GM21515 (cell line): Measurements from ENCODE around the gene PLXNB2.

ENCODE experiments used
- ATAC-seq: cut with Tn5 transposase; IDR thresholded peaks from one replicate; pipeline ENCODE4 v1.9.1; 2021; ENCODE audit not compliant: unreplicated experiment

PLXNB2 gene

GRCh38 chr22:50255099-50255498 lies 52.3 kb downstream of the PLXNB2 start:
- ATAC-seq, result no peak

DNA sequence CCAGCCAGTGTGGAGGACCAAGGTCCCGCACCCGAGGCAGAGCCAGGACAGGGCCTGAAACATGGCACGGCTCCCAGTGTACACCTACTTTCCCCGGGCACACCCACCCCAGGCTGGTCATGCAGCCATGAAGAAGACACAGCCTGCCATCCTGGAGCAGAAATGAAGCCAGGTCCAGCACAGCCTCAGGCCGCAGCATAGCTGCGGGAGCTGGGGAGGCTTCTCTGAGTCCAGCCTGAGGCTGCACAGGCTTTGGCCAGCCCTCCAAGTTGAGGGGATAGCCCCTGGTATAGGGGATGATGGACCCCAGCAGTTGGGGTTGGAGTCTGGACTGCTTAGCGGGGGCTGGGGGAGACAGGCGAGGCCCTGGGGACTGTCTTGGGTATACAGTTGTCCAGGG lies 53.5 kb downstream of the PLXNB2 start:
- no peak for ATAC-seq

- ATAC-seq, result no peak
Observed at GRCh38 chr22:50253046-50253915, 54.2 kb downstream of the PLXNB2 start.

DNA sequence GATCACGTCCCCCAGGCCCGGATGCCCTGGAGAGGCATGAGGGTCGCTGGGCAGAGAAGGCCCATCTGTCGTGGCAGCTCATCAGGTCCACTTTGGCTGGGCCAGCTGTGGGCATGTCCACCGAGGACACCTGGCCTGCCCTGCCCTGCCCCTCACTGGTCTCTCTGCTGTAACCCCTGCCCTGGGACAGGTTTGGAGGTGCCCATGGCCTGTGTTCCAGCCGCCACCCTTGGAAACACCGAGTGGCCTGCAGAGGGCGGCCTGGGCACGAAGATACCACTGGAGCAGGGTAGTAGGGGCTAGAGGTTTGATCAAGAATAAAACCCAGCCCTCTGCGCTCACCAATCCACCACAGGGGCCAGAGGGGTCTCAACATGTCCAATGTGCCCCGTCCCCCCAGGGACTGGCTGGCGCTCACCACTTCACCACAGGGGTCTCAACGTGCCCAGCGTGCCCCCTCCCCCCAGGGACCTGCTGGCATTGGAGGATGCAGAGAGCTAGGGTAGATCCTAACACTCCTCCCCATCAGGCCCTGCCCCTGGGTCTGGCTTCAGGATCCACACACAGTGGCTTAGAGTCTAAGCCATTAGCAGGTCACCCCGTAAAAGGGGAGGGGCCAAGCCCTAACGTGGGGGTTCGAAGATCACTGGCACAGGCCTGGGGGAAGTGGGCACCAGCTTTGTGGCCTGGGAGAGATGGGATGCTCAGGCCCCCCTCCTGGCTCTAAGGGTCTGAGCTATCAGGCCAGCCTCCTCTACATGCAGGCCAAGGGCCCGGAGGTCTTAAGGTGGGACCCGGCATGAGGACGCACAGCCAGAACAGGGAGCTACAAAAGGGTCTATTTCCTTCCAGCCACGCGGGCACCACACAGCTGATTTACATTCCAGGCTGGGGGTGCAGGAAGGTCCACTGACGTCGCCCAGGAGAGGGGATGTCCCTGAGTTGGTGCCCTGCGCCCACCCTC lies 55.1 kb downstream of the PLXNB2 start:
- no peak for ATAC-seq

DNA sequence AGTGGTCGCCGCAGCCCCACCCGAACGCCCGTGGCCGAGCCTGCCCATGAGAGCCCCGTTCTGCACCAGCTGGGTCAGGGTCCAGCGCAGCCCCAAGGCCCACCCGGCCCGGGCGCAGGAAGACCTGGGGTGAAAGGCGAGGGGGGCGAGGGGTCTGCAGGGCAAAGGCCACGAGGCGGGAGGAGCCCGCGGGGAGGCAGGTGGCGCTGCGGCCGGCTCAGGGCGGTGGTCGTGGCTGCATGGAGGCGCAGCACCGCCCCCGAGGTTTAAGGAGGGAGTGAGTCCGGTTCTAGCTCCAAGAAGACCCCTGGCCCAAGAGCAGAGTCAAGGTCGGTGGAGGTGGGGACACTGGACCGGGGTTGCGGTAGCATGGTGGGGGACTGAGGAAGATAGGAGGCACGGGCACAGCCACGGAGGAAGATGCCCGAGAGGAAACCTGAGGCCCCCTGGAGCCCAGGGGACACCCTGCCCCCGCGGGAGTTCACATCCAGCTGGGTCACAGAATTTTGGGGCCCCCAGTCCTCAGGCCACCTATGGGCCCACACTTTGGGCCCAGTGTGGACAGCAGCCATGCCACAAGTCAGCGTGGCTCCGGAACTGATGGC lies 55.9 kb downstream of the PLXNB2 start:
- no peak for ATAC-seq

DNA sequence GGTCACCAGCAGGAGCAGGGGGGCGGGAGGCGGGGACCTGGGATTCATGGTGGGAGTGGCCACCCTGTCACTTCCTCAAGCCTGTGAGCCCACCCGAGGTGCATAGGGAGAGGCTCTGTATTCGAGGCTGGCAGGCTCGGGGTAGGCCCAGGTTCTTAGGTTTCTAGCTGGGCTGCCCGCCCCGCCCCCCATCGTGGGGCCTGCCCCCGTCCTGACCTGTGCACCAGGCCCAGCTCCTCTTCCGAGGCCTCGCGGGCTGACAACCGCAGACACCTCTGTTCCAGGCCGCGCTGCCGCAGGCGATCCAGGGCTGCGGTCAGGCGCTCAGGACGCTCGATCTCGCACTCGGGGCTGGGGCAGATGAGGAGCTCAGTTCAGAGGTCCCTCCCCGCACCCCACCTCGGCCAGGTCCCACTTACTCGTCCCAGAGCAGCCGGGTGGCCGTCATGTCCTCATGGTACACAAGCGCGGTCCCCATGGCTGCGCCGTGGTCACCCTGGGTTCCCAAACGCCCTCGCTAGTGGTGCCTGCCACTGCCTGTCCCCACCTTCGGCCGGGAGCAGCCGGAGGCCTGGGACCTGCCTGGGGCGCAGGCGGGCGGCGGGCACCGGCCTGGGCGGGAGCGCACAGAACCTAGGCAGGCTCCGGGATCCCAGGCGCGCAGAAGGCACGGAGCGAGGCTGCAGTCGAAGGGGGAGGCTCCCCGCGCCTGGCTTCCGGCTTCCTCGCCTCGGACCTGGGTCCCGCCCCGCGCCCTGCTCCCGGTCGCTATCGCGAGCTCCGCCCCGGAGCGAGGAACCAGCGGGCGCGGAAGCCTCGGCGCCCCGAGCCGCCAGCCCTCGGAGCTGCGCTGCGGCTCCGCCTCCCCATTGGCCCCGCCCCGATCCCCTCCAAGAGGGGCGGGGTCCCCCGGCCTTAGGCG lies 56.6 kb downstream of the PLXNB2 start, which contains the start of gene HDAC10:
TSS of gene HDAC10 (minus strand) at position 711 of the 922 bp plus-strand sequence. CDS start at position 478, 233 bp downstream.
- no peak for ATAC-seq

- ATAC-seq, result no peak
Observed at GRCh38 chr22:50250249-50250554, 57.2 kb downstream of the PLXNB2 start.

- no peak for ATAC-seq
Observed at GRCh38 chr22:50249341-50250248, 57.9 kb downstream of the PLXNB2 start.

GRCh38 chr22:50248196-50249081 lies 59.0 kb downstream of the PLXNB2 start:
- no peak for ATAC-seq

GRCh38 chr22:50247748-50248147 lies 59.7 kb downstream of the PLXNB2 start:
- no peak for ATAC-seq

GRCh38 chr22:50246242-50247175 lies 60.9 kb downstream of the PLXNB2 start:
- no peak for ATAC-seq

- no peak for ATAC-seq
Observed at GRCh38 chr22:50245214-50246072, 62.0 kb downstream of the PLXNB2 start.

DNA sequence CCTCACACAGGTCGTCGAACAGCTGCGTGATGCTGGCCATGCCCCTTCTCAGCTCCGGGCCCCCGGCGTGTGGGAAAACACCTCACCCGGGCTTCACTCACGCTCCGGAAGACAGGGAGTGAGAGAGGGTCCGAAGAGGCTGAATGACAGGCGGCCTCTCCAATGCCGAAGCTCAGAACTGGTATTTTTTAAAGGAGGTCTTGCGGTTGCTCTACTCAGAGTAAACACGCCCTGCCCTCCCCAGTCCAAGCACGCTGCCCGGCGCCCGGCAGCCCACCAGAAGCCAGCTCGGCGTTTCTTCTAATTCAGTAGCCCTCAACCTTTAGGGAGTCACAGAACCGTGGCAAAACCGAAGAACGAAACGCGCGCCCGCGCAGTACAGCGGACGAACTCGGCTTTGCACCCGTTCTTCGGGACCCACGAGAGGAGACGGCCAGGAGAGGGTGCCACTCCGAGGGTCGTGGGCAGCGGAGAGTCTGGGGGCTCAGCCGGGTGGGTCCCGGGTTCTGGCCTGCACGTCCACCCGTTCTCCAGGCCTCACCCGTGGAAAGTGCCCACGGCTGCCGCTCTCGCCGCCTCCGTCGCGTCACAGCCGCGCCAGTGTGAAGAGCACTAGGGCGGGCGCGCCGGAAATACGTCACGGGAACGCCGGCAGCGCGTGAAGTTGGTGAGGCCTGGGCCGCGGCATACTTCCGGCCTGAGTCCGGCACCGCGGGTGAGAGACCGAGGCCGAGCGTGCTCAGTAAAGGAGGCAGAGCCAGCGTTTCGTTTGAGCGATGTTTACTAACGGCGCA lies 62.8 kb downstream of the PLXNB2 start, which contains the start of gene TUBGCP6:
TSS of gene TUBGCP6 (minus strand) at position 604 of the 794 bp plus-strand sequence. CDS start at position 40, 564 bp downstream.
- peak; percentile 64 for ATAC-seq

GRCh38 chr22:50243685-50244419 lies 63.6 kb downstream of the PLXNB2 start:
- no peak for ATAC-seq
